ENCODE measurements around the gene PKHD1.
A peak's percentile ranks its signal among the peaks of the same experiment; 100 is the strongest.

The PKHD1 gene

GRCh38 chr6:51655517-51655916, 431.9 kb downstream of the PKHD1 start:
- Histone ChIP-seq H3K4me2 (ENCODE audit: low read length) (no peak overlapping the region), H2BK12ac (ENCODE audit: low read length) (no peak overlapping the region), H2BK5ac (ENCODE audit: low read depth, low read length, poor library complexity) (no peak overlapping the region), H4K91ac (ENCODE audit: low read depth, low read length) (no peak overlapping the region), H3K4me3 (ENCODE audit: low read depth, low read length) (no peak overlapping the region), H3K27ac (ENCODE audit: low read depth, low read length) (no peak overlapping the region), H3K27me3 (ENCODE audit: insufficient read depth, low read length) (no peaks in the 10 kb centered on the region), H2AFZ (ENCODE audit: insufficient read depth, low read length, poor library complexity) (no peak overlapping the region), H3K36me3 (ENCODE audit: control insufficient read depth in 1 of 2, insufficient read depth in 2 of 2, low read length in 2 of 2) (no peaks in the 10 kb centered on the region), H4K8ac (ENCODE audit: low read depth, low read length) (no peak overlapping the region), H3K79me2 (ENCODE audit: control insufficient read depth, insufficient read depth, low read length, poor library complexity) (no peaks in the 10 kb centered on the region), H3K18ac (ENCODE audit: low read length) (no peak overlapping the region), H3K23ac (ENCODE audit: low read length) (no peak overlapping the region), H3K79me1 (ENCODE audit: low read length) (no peaks in the 10 kb centered on the region), H3K4me1 (ENCODE audit: control insufficient read depth in 1 of 2, insufficient read depth in 2 of 2, low read length in 2 of 2) (no peaks in the 10 kb centered on the region), H3K9ac (ENCODE audit: low read length) (no peak overlapping the region), H4K12ac (ENCODE audit: low read depth, low read length) (no peak overlapping the region), H3K9me3 (ENCODE audit: insufficient read depth, low read depth, low read length) (no peaks in the 10 kb centered on the region), H3K4ac (ENCODE audit: low read depth, low read length) (no peak overlapping the region), H3K14ac (ENCODE audit: low read length) (no peak overlapping the region), H2AK5ac (ENCODE audit: low read length) (no peak overlapping the region), H2BK120ac (ENCODE audit: insufficient read depth, low read length, poor library complexity) (no peak overlapping the region)
- no peak for DNase-seq

GRCh38 chr6:51654647-51655046, 432.8 kb downstream of the PKHD1 start:
- DNase-seq, result peak in 1 of 2 donors; percentile 65
- Histone ChIP-seq H3K4ac (ENCODE audit: low read depth, low read length) (no peak overlapping the region), H3K36me3 (ENCODE audit: control insufficient read depth in 1 of 2, insufficient read depth in 2 of 2, low read length in 2 of 2) (no peaks in the 10 kb centered on the region)

GRCh38 chr6:51651132-51651817, 436.1 kb downstream of the PKHD1 start:
- Histone ChIP-seq H3K27ac (ENCODE audit: low read depth, low read length) (no peak overlapping the region), H3K14ac (ENCODE audit: low read length) (no peak overlapping the region), H3K79me2 (ENCODE audit: control insufficient read depth, insufficient read depth, low read length, poor library complexity) (no peaks in the 10 kb centered on the region), H3K9ac (ENCODE audit: low read length) (no peak overlapping the region), H2AK5ac (ENCODE audit: low read length) (no peak overlapping the region), H4K8ac (ENCODE audit: low read depth, low read length) (no peak overlapping the region), H3K79me1 (ENCODE audit: low read length) (no peaks in the 10 kb centered on the region), H3K4me2 (ENCODE audit: low read length) (no peak overlapping the region), H3K36me3 (ENCODE audit: control insufficient read depth in 1 of 2, insufficient read depth in 2 of 2, low read length in 2 of 2) (no peaks in the 10 kb centered on the region), H2AFZ (ENCODE audit: insufficient read depth, low read length, poor library complexity) (no peak overlapping the region), H3K23ac (ENCODE audit: low read length) (no peak overlapping the region), H3K4ac (ENCODE audit: low read depth, low read length) (no peak overlapping the region), H3K4me3 (ENCODE audit: low read depth, low read length) (no peak overlapping the region), H3K18ac (ENCODE audit: low read length) (no peak overlapping the region), H2BK120ac (ENCODE audit: insufficient read depth, low read length, poor library complexity) (no peak overlapping the region), H3K9me3 (ENCODE audit: insufficient read depth, low read depth, low read length) (no peaks in the 10 kb centered on the region), H2BK12ac (ENCODE audit: low read length) (no peak overlapping the region), H2BK5ac (ENCODE audit: low read depth, low read length, poor library complexity) (no peak overlapping the region), H3K27me3 (ENCODE audit: insufficient read depth, low read length) (no peaks in the 10 kb centered on the region), H3K4me1 (ENCODE audit: control insufficient read depth in 1 of 2, insufficient read depth in 2 of 2, low read length in 2 of 2) (no peaks in the 10 kb centered on the region), H4K91ac (ENCODE audit: low read depth, low read length) (no peak overlapping the region), H4K12ac (ENCODE audit: low read depth, low read length) (no peak overlapping the region)
- DNase-seq, result no peak
- WGBS (ENCODE audit: extremely low coverage, insufficient coverage, insufficient read length), result no CpG with 5 or more reads among the region's 9 CpGs

More at GRCh38 chr6:51654647-51655046, 432.8 kb downstream of the PKHD1 start:
- WGBS (ENCODE audit: extremely low coverage, insufficient coverage, insufficient read length), result no CpG with 5 or more reads among the region's 5 CpGs
- no peaks in the 10 kb centered on the region for H3K27me3 ChIP-seq (ENCODE audit: insufficient read depth, low read length)
- no peak overlapping the region for H2AK5ac ChIP-seq (ENCODE audit: low read length)
- H2BK120ac ChIP-seq (ENCODE audit: insufficient read depth, low read length, poor library complexity), result no peak overlapping the region
- H2AFZ ChIP-seq (ENCODE audit: insufficient read depth, low read length, poor library complexity), result no peak overlapping the region
- H4K8ac ChIP-seq (ENCODE audit: low read depth, low read length), result no peak overlapping the region
- no peak overlapping the region for H2BK5ac ChIP-seq (ENCODE audit: low read depth, low read length, poor library complexity)
- no peaks in the 10 kb centered on the region for H3K4me1 ChIP-seq (ENCODE audit: control insufficient read depth in 1 of 2, insufficient read depth in 2 of 2, low read length in 2 of 2)
- H3K79me2 ChIP-seq (ENCODE audit: control insufficient read depth, insufficient read depth, low read length, poor library complexity), result no peaks in the 10 kb centered on the region
- no peaks in the 10 kb centered on the region for H3K79me1 ChIP-seq (ENCODE audit: low read length)
- no peak overlapping the region for H3K27ac ChIP-seq (ENCODE audit: low read depth, low read length)
- no peak overlapping the region for H3K9ac ChIP-seq (ENCODE audit: low read length)
- no peak overlapping the region for H3K23ac ChIP-seq (ENCODE audit: low read length)
- no peak overlapping the region for H4K91ac ChIP-seq (ENCODE audit: low read depth, low read length)
- H3K9me3 ChIP-seq (ENCODE audit: insufficient read depth, low read depth, low read length), result no peaks in the 10 kb centered on the region
- H3K18ac ChIP-seq (ENCODE audit: low read length), result no peak overlapping the region
- H4K12ac ChIP-seq (ENCODE audit: low read depth, low read length), result no peak overlapping the region
- H3K4me3 ChIP-seq (ENCODE audit: low read depth, low read length), result no peak overlapping the region
- H3K4me2 ChIP-seq (ENCODE audit: low read length), result no peak overlapping the region
- H3K14ac ChIP-seq (ENCODE audit: low read length), result no peak overlapping the region
- no peak overlapping the region for H2BK12ac ChIP-seq (ENCODE audit: low read length)

GRCh38 chr6:51648774-51649173, 438.6 kb downstream of the PKHD1 start:
- H2BK12ac ChIP-seq (ENCODE audit: low read length), result no peak overlapping the region
- no peak overlapping the region for H2AFZ ChIP-seq (ENCODE audit: insufficient read depth, low read length, poor library complexity)
- no peak overlapping the region for H3K18ac ChIP-seq (ENCODE audit: low read length)
- no peak overlapping the region for H3K4me3 ChIP-seq (ENCODE audit: low read depth, low read length)
- no peak overlapping the region for H2BK5ac ChIP-seq (ENCODE audit: low read depth, low read length, poor library complexity)
- H3K9ac ChIP-seq (ENCODE audit: low read length), result no peak overlapping the region
- H3K14ac ChIP-seq (ENCODE audit: low read length), result no peak overlapping the region
- no peaks in the 10 kb centered on the region for H3K36me3 ChIP-seq (ENCODE audit: control insufficient read depth in 1 of 2, insufficient read depth in 2 of 2, low read length in 2 of 2)
- no peak overlapping the region for H4K12ac ChIP-seq (ENCODE audit: low read depth, low read length)
- H4K8ac ChIP-seq (ENCODE audit: low read depth, low read length), result no peak overlapping the region
- no peaks in the 10 kb centered on the region for H3K79me1 ChIP-seq (ENCODE audit: low read length)
- H2AK5ac ChIP-seq (ENCODE audit: low read length), result no peak overlapping the region
- H2BK120ac ChIP-seq (ENCODE audit: insufficient read depth, low read length, poor library complexity), result no peak overlapping the region
- no peaks in the 10 kb centered on the region for H3K4me1 ChIP-seq (ENCODE audit: control insufficient read depth in 1 of 2, insufficient read depth in 2 of 2, low read length in 2 of 2)
- no peaks in the 10 kb centered on the region for H3K27me3 ChIP-seq (ENCODE audit: insufficient read depth, low read length)
- H3K9me3 ChIP-seq (ENCODE audit: insufficient read depth, low read depth, low read length), result no peaks in the 10 kb centered on the region
- H3K23ac ChIP-seq (ENCODE audit: low read length), result no peak overlapping the region
- H3K79me2 ChIP-seq (ENCODE audit: control insufficient read depth, insufficient read depth, low read length, poor library complexity), result no peaks in the 10 kb centered on the region
- no peak overlapping the region for H4K91ac ChIP-seq (ENCODE audit: low read depth, low read length)
- H3K4ac ChIP-seq (ENCODE audit: low read depth, low read length), result no peak overlapping the region
- no peak overlapping the region for H3K27ac ChIP-seq (ENCODE audit: low read depth, low read length)
- no peak overlapping the region for H3K4me2 ChIP-seq (ENCODE audit: low read length)
- no peak for DNase-seq

All from trophoblast cell (in vitro differentiated cells and primary cell).